GM19467 (cell line): ENCODE results near the gene SRP14.
"Not testable (repeated sequence)": the region's sequence is repeated elsewhere in the genome, so short reads cannot be mapped to it uniquely, and the experiment has no call there.

ENCODE experiments used
- ATAC-seq: cut with Tn5 transposase; IDR thresholded peaks from one replicate; pipeline ENCODE4 v1.9.1; 2021; ENCODE audit warnings: mild to moderate bottlenecking, moderate library complexity; ENCODE audit not compliant: unreplicated experiment

SRP14 gene

DNA sequence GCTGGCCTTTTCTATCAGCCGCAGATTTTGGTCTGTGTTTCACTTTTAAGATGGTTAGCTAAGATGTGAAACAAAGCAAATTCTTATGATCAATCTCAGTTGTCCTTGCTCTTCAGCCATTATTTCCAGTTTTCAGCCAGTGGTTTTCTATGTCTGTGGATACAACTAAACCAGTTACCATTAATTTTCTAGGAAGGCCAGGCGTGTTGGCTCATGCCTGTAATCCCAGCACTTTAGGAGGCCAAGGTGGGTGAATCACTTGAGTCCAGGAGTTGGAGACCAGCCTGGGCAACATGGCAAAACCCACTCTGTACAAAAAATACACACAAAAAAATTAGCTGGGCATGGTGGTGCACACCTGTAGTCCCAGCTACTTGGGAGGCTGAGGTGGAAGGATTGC lies 42.8 kb downstream of the SRP14 start:
- ATAC-seq = not testable (repeated sequence)

DNA sequence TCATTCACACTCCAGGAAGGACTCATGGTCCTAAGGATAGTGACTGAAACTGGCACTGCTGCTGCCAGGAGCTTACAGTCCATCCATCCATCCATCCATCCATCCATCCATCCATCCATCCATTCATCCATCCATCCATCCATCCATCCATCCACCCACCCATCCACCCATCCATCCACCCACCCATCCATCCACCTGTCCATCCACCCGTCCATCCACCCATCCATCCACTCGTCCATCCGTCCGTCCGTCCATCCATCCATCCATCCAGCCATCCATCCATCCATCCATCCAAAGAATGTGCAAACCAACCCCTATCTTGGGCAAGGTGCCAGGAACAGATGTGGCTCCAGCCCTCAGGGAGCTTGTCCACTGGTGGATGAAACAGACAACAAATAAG lies 46.0 kb downstream of the SRP14 start:
- not testable (repeated sequence) for ATAC-seq

- no peak for ATAC-seq
Observed at GRCh38 chr15:39990706-39991105, 48.3 kb downstream of the SRP14 start.

DNA sequence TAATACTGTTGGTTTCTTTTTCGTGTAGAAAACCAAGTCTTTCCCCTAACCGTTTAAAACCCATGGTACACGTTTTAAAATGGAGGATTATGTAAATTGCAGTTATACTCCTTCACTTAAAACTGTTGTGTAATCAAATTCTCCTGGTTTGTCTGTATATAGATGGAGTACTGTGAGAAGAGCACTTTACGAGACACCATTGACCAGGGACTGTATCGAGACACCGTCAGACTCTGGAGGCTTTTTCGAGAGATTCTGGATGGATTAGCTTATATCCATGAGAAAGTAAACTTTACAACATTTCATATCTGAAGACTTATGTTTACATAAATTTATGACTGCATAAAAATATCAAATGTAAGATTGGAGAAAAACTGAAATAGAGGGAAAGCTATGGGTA lies 51.2 kb downstream of the SRP14 start:
- no peak for ATAC-seq
